ENCODE results near the gene DISC1. TPM values are rescaled to one million over a fixed set of nuclear protein-coding genes. Genes with fewer than 3 reads are reported as not detected.

DISC1 gene
- total and polyA plus RNA-seq, 2 of the 13 experiments (the other 11 are each of a cell fraction or from before 2014, with no cell fraction given): 4.2 to 4.6 TPM

- no peak for FAIRE-seq
- Histone ChIP-seq H4K20me1 (ENCODE audit: insufficient read depth, low read length) (no peaks in the 10 kb centered on the region), H3K36me3 (replicated peaks in 1 of 2; ENCODE audit: control insufficient read depth in 1 of 2, insufficient read depth in 2 of 2, low read length in 2 of 2) (no peaks in the 10 kb centered on the region), H3K4me2 (ENCODE audit: low read depth, low read length) (no peak overlapping the region), H3K4me1 (ENCODE audit: insufficient read depth, low read length) (no peaks in the 10 kb centered on the region), H3K9ac (ENCODE audit: insufficient read depth, low read depth, low read length) (no peak overlapping the region), H3K79me2 (ENCODE audit: insufficient read depth, low read length) (no peaks in the 10 kb centered on the region), H3K9me3 (ENCODE audit: low read length) (no peaks in the 10 kb centered on the region), H3K4me3 (replicated peaks in 1 of 3; ENCODE audit: insufficient read depth in 1 of 3, low read depth in 2 of 3, low read length in 3 of 3) (no peak overlapping the region), H3K27me3 (ENCODE audit: control insufficient read depth in 1 of 2, insufficient read depth in 2 of 2, low read length in 2 of 2) (no peaks in the 10 kb centered on the region), H3K27ac (ENCODE audit: extremely low read length, insufficient read depth, low read length) (no peak overlapping the region), H2AFZ (ENCODE audit: low read length) (no peak overlapping the region)
- no peak for TF ChIP-seq HNF4A (CRISPR knock-in tag; IDR thresholded peaks at IDR 0.05)
- no peak for TF ChIP-seq KAT8 (CRISPR knock-in tag; IDR thresholded peaks at IDR 0.05)
- TF ChIP-seq MLXIP (CRISPR knock-in tag; IDR thresholded peaks at IDR 0.05; ENCODE audit: borderline replicate concordance): no peak
- no peak for TF ChIP-seq TFE3 (CRISPR knock-in tag; IDR thresholded peaks at IDR 0.05)
- no peak for TF ChIP-seq PRPF4 (IDR thresholded peaks at IDR 0.05; ENCODE audit: low read depth, low read length, poor library complexity, severe bottlenecking)
- TF ChIP-seq ZNF614 (CRISPR knock-in tag; IDR thresholded peaks at IDR 0.05; ENCODE audit: borderline replicate concordance): no peak
- TF ChIP-seq MED13 (CRISPR knock-in tag; IDR thresholded peaks at IDR 0.05): no peak
- TF ChIP-seq E2F2 (CRISPR knock-in tag; IDR thresholded peaks at IDR 0.05; ENCODE audit: borderline replicate concordance): no peak
- TF ChIP-seq ARHGAP35 (CRISPR knock-in tag; IDR thresholded peaks at IDR 0.05; ENCODE audit: borderline replicate concordance): no peak
- TF ChIP-seq ZBTB1 (CRISPR knock-in tag; IDR thresholded peaks at IDR 0.05; ENCODE audit: borderline replicate concordance): no peak
- TF ChIP-seq ZNF260 (CRISPR knock-in tag; IDR thresholded peaks at IDR 0.05; ENCODE audit: borderline replicate concordance, low read depth): no peak
- CTCF ChIA-PET (ENCODE audit: low intra/inter-chr PET ratio, low total read pairs): no interaction called here
- intact Hi-C loops (cut with micrococcal nuclease; ENCODE audit: unreplicated experiment) (no loop called here), in situ Hi-C loops (cut with HindIII; ENCODE audit: extremely low pct_ligation_motif_present, low pct_unique_long_range_greater_than_20kb) (no loop called here)
- 82% methylated on average over 4 of the region's 4 CpGs for WGBS (ENCODE audit: low lambda C conversion rate)
- no peak for ATAC-seq
- DNase-seq (ENCODE audit: low spot score): no peak
- no TSS peak for BruUV-seq (replicated peaks)
- POLR2A ChIA-PET: no interaction called here
Observed at GRCh38 chr1:231921646-231922345, 295.2 kb downstream of the DISC1 start.
